ENCODE results near the gene MBD5. TPM values are rescaled to one million over a fixed set of nuclear protein-coding genes. Genes with fewer than 3 reads are reported as not detected.
A peak's percentile ranks its signal among the peaks of the same experiment; 100 is the strongest.

Gene MBD5
- total and polyA plus RNA-seq, 2 of the 4 experiments (the other 2 are of a cell fraction): 9.8 to 14.2 TPM

- Histone ChIP-seq H3K9me1 (ENCODE audit: insufficient read depth, low read length) (no peaks in the 10 kb centered on the region), H3K9me3 (ENCODE audit: control insufficient read depth, insufficient read depth, low read length) (no peaks in the 10 kb centered on the region), H3K27ac (ENCODE audit: insufficient read depth, low read length) (no peak overlapping the region), H2BK15ac (ENCODE audit: low read depth, low read length) (no peak overlapping the region), H3K23ac (ENCODE audit: low read depth, low read length) (no peak overlapping the region), H2AK5ac (ENCODE audit: low read depth, low read length) (no peak overlapping the region), H4K20me1 (ENCODE audit: insufficient read depth, low read length) (no peaks in the 10 kb centered on the region), H2AK9ac (replicated peaks; ENCODE audit: low read depth, low read length, poor library complexity) (no peak overlapping the region), H3K4me2 (ENCODE audit: low read depth, low read length) (peak overlapping the region; percentile 22; the same call in 1 of the 2 replicates), H3K79me1 (ENCODE audit: low read depth in 1 of 2, low read length in 2 of 2) (peaks cover 3 to 17% of the 10 kb centered on the region in 2 experiments; a peak in 3 of 4 replicates), H4K8ac (ENCODE audit: low read depth in 2 of 2, low read length in 2 of 2) (no peak overlapping the region), H2BK20ac (ENCODE audit: low read depth, low read length) (no peak overlapping the region), H3K18ac (ENCODE audit: low read depth, low read length) (no peak overlapping the region), H4K91ac (ENCODE audit: insufficient read depth, low read depth, low read length) (no peak overlapping the region), H3K4me1 (ENCODE audit: control insufficient read depth, insufficient read depth, low read length) (peaks cover 3% of the 10 kb centered on the region; the same call in 1 of the 2 replicates), H2BK5ac (ENCODE audit: low read depth, low read length, poor library complexity, severe bottlenecking) (no peak overlapping the region), H2BK120ac (ENCODE audit: low read depth, low read length) (no peak overlapping the region), H3K27me3 (ENCODE audit: control insufficient read depth, insufficient read depth, low read length) (no peaks in the 10 kb centered on the region), H3K56ac (ENCODE audit: extremely low read depth, insufficient read depth, low read length) (no peak overlapping the region), H3K9ac (ENCODE audit: low read depth, low read length) (no peak overlapping the region), H3K4me3 (ENCODE audit: insufficient read depth, low read depth, low read length) (no peak overlapping the region), H3K4ac (ENCODE audit: low read depth, low read length) (no peak overlapping the region), H3K14ac (replicated peaks; ENCODE audit: low read depth, low read length) (no peak overlapping the region), H3K36me3 (ENCODE audit: control insufficient read depth, insufficient read depth, low read length) (no peaks in the 10 kb centered on the region), H4K5ac (ENCODE audit: low read depth, low read length) (no peak overlapping the region), H2AFZ (replicated peaks; ENCODE audit: low read length, poor library complexity) (no peak overlapping the region)
- intact Hi-C loops (cut with micrococcal nuclease): no loop called here
- no TSS peak for BruUV-seq (replicated peaks)
- no peak for TF ChIP-seq RFX5 (IDR thresholded peaks at IDR 0.05; ENCODE audit: low read depth, low read length)
- DNase-seq (peak; percentile 26), ATAC-seq (ENCODE audit: low read depth) (peak; percentile 63)
- ChIA-PET CTCF (no interaction called here), POLR2A (ENCODE audit: unreplicated experiment) (no interaction called here)
- in situ Hi-C loops (cut with MboI; ENCODE audit: low sequenced_read_pairs): no loop called here
- dilution Hi-C loops (cut with HindIII; ENCODE audit: low sequenced_read_pairs, unreplicated experiment): no loop called here
Measured at GRCh38 chr2:148096012-148096411, 75.1 kb downstream of the MBD5 start.

All from IMR-90 (cell line).